Type B pancreatic cell (in vitro differentiated cells): ENCODE results near the gene TMOD2. TPM values are rescaled to one million over a fixed set of nuclear protein-coding genes. Genes with fewer than 3 reads are reported as not detected.

Experiments used
- DNase-seq: peaks from one replicate; pipeline ENCODE4 v3.0.0; 2021; ENCODE audit warnings: mixed read lengths; ENCODE audit not compliant: unreplicated experiment; ENCODE audit errors: extremely low spot score
- H3K27ac Mint-ChIP-seq: 2 replicates; pipeline ENCODE4 v1.8.0; 2021; ENCODE audit warnings: mild to moderate bottlenecking, mixed read lengths
- H3K27me3 Mint-ChIP-seq: 2 replicates; pipeline ENCODE4 v1.8.0; 2021; ENCODE audit warnings: mixed read lengths
- H3K36me3 Mint-ChIP-seq: 2 replicates; pipeline ENCODE4 v1.8.0; 2021; ENCODE audit warnings: mixed read lengths
- H3K4me1 Mint-ChIP-seq: one replicate; pipeline ENCODE4 v1.8.0; 2021; ENCODE audit warnings: mixed read lengths; ENCODE audit not compliant: unreplicated experiment
- H3K4me3 Mint-ChIP-seq: 2 replicates; pipeline ENCODE4 v1.8.0; 2021; ENCODE audit warnings: mild to moderate bottlenecking, mixed read lengths
- H3K9me3 Mint-ChIP-seq: 2 replicates; pipeline ENCODE4 v1.8.0; 2021; ENCODE audit warnings: mixed read lengths
- total RNA-seq: library from RNA; stranded (reverse); gene quantifications from 2 replicates; pipeline ENCODE4 v1.2.1, GENCODE V29; 2021; ENCODE audit warnings: low replicate concordance
- TF ChIP-seq, protein P1 (sequence below): fragments of 200-600 bp; sonication (generic); conservative IDR thresholded peaks from 2 replicates; pipeline ENCODE4 v1.5.0; 2021; ENCODE audit warnings: antibody characterized with exemption, mild to moderate bottlenecking

The TMOD2 gene
- total RNA-seq, 1 donor from 2014 or later = 8.3 TPM

DNA sequence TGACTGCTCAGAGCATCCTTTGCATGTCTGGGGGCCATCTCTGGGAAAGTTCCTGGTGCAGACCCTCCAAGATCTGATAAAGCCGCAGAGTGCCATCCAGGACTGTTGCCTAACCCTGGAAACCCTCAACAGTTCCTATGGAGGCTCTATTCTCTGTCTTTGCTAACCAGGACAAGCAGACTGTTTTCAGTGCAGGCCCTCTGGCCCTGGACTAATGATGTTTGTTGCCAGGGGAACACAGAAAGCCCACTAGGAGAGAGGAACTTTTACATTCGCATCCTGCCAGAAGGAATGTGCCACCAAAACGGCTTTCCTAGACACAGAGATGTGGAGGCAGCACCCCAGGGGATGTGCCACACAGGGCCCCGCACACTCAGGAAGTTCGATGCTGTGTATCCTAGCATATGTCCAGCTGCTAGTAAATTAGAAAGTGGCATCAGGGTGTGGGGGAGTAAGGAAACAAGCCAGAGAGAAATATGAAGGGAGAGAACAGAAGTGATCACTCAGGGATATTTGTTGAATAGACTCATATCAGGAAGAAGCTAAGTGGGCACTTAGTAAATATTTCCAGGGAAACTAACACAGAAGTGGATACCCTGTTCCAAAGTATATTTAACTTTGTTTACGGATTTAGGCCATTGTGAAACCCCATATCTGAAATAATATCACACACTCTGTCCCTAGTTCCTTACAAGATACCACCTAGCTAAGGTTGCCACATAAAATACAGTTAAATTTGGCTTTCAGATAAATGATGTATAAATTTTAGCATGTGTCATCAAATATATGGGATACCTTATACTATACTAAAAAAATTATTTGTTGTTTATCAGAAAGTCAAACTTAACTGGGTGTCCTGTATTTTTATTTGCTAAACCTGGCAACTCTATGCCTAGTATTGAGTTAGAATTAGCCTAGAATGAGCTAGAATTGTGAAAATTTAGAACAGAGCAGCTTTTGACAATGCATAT is 48.2 kb downstream of the TMOD2 start:
- Mint-ChIP-seq H3K27ac (peak overlapping the region; percentile 33), H3K4me3 (no peak overlapping the region), H3K9me3 (no peaks in the 10 kb centered on the region), H3K27me3 (no peaks in the 10 kb centered on the region), H3K36me3 (no peaks in the 10 kb centered on the region), H3K4me1 (peaks cover 27% of the 10 kb centered on the region)
- TF ChIP-seq, protein P1, sequence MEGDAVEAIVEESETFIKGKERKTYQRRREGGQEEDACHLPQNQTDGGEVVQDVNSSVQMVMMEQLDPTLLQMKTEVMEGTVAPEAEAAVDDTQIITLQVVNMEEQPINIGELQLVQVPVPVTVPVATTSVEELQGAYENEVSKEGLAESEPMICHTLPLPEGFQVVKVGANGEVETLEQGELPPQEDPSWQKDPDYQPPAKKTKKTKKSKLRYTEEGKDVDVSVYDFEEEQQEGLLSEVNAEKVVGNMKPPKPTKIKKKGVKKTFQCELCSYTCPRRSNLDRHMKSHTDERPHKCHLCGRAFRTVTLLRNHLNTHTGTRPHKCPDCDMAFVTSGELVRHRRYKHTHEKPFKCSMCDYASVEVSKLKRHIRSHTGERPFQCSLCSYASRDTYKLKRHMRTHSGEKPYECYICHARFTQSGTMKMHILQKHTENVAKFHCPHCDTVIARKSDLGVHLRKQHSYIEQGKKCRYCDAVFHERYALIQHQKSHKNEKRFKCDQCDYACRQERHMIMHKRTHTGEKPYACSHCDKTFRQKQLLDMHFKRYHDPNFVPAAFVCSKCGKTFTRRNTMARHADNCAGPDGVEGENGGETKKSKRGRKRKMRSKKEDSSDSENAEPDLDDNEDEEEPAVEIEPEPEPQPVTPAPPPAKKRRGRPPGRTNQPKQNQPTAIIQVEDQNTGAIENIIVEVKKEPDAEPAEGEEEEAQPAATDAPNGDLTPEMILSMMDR = no peak
- DNase-seq = no peak

- Mint-ChIP-seq H3K4me3 (no peak overlapping the region), H3K4me1 (peaks cover 21% of the 10 kb centered on the region), H3K27me3 (no peaks in the 10 kb centered on the region), H3K36me3 (no peaks in the 10 kb centered on the region), H3K27ac (peak overlapping the region; percentile 71), H3K9me3 (no peaks in the 10 kb centered on the region)
- no peak for DNase-seq
- TF ChIP-seq, protein P1 = peak; percentile 75
Observed at GRCh38 chr15:51801391-51801835, 50.0 kb downstream of the TMOD2 start.

- Mint-ChIP-seq H3K9me3 (no peaks in the 10 kb centered on the region), H3K27me3 (no peaks in the 10 kb centered on the region), H3K27ac (peak overlapping the region; percentile 90), H3K4me1 (peaks cover 21% of the 10 kb centered on the region), H3K36me3 (no peaks in the 10 kb centered on the region), H3K4me3 (no peak overlapping the region)
- TF ChIP-seq, protein P1 = no peak
- no peak for DNase-seq
Observed at GRCh38 chr15:51802593-51802992, 51.2 kb downstream of the TMOD2 start.

DNA sequence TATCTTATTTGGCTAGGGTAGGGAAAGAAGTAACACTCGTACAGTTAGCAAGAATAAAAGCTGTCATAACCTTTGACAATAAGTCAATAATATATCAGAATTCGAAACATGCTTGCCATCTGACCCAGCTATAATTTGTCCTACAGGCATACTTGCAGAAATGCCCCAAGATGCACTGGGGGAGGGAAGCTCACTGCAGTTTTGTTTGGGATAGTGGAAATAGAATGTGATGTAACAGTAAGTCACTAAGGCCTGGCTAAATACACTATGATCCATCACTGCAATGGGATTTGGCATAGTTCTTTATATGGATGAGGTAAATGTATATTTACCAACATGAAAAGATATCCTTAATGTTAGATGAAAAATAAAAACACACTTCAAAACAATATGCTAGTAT is 52.6 kb downstream of the TMOD2 start:
- TF ChIP-seq, protein P1 = no peak
- H3K4me3 Mint-ChIP-seq = no peak overlapping the region
- H3K27ac Mint-ChIP-seq = peak overlapping the region; percentile 62
- H3K27me3 Mint-ChIP-seq = no peaks in the 10 kb centered on the region
- H3K4me1 Mint-ChIP-seq = peaks cover 12% of the 10 kb centered on the region
- DNase-seq = no peak
- no peaks in the 10 kb centered on the region for H3K9me3 Mint-ChIP-seq
- H3K36me3 Mint-ChIP-seq = no peaks in the 10 kb centered on the region

DNA sequence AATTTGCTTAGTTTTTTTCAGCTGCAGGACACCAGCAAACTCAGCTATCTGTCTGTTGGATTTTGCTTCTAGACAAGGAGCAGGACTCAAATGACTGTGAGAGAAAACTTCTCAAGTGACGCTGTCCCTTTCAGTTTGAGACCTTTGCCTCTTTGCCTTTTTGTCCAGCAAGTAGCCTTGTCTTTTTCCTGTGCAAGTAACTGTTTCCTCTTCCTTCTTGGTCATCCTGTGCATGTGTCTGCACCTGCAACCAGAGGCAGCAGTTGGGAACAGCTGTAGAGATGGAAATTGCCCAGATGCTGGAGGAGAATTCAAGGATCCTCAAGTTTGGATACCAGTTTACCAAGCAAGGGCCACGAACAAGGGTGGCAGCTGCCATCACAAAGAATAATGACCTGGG is 54.7 kb downstream of the TMOD2 start:
- DNase-seq = no peak
- Mint-ChIP-seq H3K4me3 (no peak overlapping the region), H3K4me1 (peaks cover 4% of the 10 kb centered on the region), H3K27ac (no peak overlapping the region), H3K36me3 (no peaks in the 10 kb centered on the region), H3K9me3 (no peaks in the 10 kb centered on the region), H3K27me3 (no peaks in the 10 kb centered on the region)
- TF ChIP-seq, protein P1 = no peak
